NAMALWA (cell line): Measurements from ENCODE around the gene GNB5.
"Not testable (repeated sequence)": the region's sequence is repeated elsewhere in the genome, so short reads cannot be mapped to it uniquely, and the experiment has no call there.

Experiments used
- DNase-seq: peaks from one replicate; pipeline ENCODE4 v3.0.0-alpha.2; 2015; ENCODE audit warnings: low spot score

The GNB5 gene

GRCh38 chr15:52206446-52206845 lies 15.3 kb upstream of the GNB5 start:
- DNase-seq: no peak

- no peak for DNase-seq
Measured at GRCh38 chr15:52204657-52205056, 13.5 kb upstream of the GNB5 start.

- no peak for DNase-seq
Measured at GRCh38 chr15:52200831-52201365, 9.7 kb upstream of the GNB5 start.

DNA sequence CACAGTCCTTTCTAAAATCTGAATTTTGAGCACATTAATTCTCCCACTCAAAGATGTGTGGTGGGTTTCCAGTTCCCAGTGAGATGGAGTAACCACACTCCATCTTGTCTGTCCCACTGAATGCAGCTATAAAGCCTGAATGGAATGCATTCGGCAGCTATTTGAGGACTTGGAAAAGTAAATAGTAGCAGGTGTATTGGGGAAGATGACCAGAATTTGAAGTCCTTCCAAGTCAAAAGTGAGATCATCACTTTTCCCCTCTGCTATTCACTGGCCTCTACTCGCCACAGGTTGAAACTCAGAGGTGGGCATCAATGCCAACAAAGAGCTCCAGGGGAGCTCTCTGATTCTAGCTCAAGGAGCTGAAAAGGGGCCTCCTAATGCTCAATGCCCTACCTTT lies 8.1 kb upstream of the GNB5 start:
- no peak for DNase-seq

DNA sequence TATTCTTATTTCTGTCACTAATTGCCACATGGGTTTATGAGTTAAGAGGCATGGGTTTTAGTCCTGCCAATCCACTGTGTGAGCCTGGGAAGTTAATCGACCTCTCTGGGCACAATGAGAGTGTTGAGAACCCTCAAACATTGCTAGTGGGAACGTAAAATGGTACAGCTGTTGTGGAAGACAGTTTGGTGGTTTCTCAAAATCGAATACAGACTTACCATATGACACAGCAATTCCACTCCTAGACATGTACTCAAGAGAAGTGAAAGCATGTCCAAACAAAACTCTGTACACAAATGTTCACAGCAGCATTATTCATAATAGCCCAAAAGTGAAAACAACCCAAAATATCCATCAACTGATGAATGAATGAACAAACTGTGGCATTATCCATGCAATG lies 5.7 kb upstream of the GNB5 start:
- no peak for DNase-seq

- DNase-seq: no peak
Measured at GRCh38 chr15:52193791-52194190, 2.6 kb upstream of the GNB5 start.

- no peak for DNase-seq
Measured at GRCh38 chr15:52193321-52193720, 2.1 kb upstream of the GNB5 start.

- no peak for DNase-seq
Measured at GRCh38 chr15:52186651-52187486, 4.3 kb downstream of the GNB5 start.

DNA sequence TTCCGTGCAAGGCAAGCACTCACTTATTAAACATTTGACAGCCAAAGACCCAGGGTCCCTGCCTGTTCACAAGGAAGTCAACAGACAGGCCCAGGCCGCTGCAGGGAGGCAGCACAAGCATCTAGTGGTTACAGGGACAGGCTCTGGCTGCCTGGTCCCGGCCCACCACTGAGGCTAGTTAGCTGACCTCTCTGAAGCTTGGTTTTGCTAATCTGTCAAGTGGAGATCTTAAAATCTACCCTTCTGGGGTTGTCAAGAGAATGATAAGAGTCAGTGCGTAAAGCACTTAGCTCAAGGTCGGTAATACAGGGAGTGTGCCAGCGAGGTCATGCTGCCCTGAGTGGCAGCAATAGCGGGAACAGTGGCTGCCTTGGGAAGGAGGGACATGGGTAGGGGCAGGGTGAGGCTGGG lies 6.0 kb downstream of the GNB5 start:
- DNase-seq: no peak

DNA sequence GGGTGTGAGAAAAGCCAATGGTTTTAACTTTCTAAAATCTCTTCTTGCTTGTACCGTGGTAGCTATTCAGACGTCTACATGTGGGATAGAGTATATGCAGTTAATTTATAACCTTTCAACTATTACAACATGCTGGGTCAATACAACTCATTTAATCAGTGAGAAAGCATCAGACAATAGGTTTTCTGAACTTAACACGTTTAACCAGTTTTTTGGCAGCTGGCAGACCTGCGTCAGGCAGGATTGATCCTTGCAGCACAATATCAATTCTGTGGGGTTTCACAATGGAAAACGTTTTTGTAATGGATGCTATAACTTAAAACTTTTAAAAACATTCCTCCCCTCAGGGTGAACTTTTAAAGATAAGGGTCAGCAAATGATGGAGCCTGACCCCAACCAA lies 6.5 kb downstream of the GNB5 start:
- no peak for DNase-seq

DNA sequence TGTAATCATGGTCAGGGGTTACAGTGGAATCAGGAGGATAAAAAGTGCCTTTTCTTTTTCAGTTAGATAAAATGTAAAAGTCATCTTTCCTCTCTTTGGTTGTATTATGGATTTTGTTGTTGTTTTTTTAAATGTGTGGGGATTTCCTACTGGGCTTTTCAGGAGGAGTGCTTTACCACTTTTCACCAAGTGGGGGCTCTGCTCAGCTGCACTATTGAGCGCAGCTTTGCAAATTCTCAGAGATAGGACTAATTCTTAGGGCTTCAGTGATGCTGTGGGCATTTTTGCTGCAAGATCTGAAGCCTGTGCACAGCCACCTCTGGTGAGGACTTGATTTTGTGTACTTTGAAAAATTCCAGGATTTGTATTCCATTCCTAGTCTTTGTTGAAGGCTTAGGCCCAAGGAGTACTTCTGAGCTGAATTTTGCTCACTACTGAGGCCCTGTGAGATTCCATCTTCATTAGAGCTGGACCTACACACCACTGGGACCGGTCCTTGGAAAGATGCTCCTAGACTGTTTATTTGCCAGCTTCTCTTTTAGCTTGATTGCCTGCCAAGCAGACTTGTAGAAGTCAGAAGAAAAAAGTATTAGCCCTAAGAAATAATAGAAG lies 7.5 kb downstream of the GNB5 start:
- peak; percentile 53 for DNase-seq

- peak; percentile 51 for DNase-seq
Measured at GRCh38 chr15:52181938-52182780, 9.0 kb downstream of the GNB5 start.

- no peak for DNase-seq
Measured at GRCh38 chr15:52180851-52181450, 10.2 kb downstream of the GNB5 start.

- DNase-seq: no peak
Measured at GRCh38 chr15:52180196-52180835, 10.9 kb downstream of the GNB5 start.

GRCh38 chr15:52179278-52180195 lies 11.7 kb downstream of the GNB5 start:
- DNase-seq: peak; percentile 92

DNA sequence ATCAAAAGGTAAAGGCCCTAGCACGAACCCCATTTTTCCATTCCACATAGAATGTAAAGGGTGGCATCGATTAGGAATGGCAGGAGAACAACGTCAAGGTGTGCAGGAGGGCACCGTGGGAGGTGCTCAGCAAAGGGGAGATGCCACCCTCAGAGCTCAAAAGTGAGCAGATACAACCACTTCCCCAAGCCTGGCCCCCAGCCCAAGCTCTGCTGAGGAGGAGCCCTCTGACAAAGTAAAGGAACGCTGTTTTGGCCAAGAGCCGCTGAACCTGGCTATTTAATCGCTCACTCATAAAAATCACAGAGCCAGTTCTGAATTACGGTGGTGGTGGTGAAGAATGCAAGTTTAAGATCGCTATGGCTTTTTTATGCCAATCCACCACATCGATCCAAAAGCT lies 12.4 kb downstream of the GNB5 start:
- no peak for DNase-seq

DNA sequence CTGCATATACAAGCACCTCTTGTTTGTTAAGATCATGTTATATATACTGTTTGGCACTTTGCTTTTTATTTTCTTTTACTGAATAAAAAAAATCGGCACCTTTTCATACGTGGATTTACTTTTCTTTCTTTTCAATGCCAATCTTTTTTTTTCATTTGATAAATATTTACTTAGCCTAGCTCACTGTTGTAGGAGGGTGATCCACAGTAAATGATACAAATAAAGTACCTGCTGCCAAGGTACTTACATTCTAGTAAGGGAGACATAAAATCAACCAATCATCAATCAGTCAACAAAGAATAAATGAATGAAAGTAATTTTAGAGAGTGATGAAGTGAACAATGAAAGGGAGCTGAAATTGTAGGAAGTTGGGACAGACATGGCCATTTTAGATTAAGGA lies 18.3 kb downstream of the GNB5 start:
- no peak for DNase-seq

DNA sequence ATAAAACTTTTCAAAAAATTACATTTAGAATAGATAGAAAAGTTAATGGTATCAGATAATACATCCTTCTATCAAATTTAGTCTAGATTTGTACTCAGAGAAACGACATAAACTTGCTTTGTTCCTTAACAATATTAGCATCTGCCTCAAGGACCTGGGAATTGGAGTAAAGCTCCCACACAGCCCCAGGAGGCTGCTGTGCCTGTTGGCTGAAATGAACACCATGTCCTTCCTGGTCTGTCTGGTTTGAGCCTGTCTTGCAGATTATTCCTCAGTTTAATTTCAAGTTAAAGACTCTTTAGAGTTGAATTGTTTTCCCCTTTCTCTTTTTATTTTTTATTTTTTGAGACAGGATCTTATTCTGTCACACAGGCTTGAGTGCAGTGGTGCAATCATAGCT lies 19.4 kb downstream of the GNB5 start:
- no peak for DNase-seq

DNA sequence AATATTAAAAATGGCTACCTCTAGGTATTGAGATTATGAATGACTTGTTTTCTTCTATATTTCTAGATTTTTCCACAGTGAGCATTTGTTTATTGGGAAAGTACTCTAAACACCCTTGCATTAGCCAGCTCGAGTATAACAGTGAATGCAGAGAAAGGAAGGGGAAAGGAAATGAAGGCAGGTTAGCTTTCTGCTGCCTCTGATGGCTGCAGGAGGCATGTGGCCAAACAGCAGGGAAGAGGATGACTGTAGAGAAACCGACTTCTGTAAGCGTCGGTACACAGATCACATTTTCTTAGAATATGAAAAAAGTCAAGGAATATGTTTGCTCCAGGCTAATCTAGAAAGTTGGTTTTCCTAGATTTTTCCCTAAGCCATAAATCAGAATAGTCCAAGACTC lies 19.8 kb downstream of the GNB5 start:
- peak; percentile 35 for DNase-seq

DNA sequence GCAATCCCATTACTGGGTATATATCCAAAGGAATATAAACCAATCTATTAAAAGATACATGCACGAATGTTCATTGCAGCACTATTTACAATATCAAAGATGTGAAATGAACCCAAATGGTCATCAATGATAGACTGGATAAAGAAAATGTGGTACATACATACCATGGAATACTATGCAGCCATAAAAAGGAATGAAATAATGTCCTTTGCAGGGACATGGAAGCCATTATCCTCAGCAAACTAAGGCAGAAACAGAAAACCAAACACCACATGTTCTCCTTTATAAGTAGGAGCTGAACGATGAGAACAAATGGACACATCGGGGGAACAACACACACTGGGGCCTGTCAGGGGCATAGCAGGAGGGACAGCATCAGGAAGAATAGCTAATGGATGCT lies 21.0 kb downstream of the GNB5 start:
- not testable (repeated sequence) for DNase-seq
